ENCODE data around the gene PLPPR2. TPM values are rescaled to one million over a fixed set of nuclear protein-coding genes. Genes with fewer than 3 reads are reported as not detected.
A peak's percentile ranks its signal among the peaks of the same experiment; 100 is the strongest.
"Not testable (repeated sequence)": the region's sequence is repeated elsewhere in the genome, so short reads cannot be mapped to it uniquely, and the experiment has no call there.

Gene PLPPR2
- 21.0 TPM for total RNA-seq (2013)
- polyA plus RNA-seq (10 to 100 TPM; 35.0 to 99.4 (median 45.5) TPM), polyA minus RNA-seq (25.9 and 26.1 TPM in 2 replicates), total RNA-seq (4.2 to 57.6 (median 27.2) reads per million in 11 experiments)

GRCh38 chr19:11355160-11356073, at the start of gene PLPPR2:
Gene PLPPR2 (plus strand): TSS chr19:11355432. CDS start chr19:11357674, 2,242 bp downstream.
- H3K9ac ChIP-seq (ENCODE audit: insufficient read depth, low read length, poor library complexity, severe bottlenecking), result peak within 1 kb of the TSS; percentile 66
- peaks cover 35% of the 10 kb centered on the region for H4K20me1 ChIP-seq (ENCODE audit: insufficient read depth, low read length)
- peaks cover 18 to 26% of the 10 kb centered on the region in 2 donors for H3K4me1 ChIP-seq (ENCODE audit: control insufficient read depth in 1 of 2, insufficient read depth in 2 of 2, low read length in 2 of 2)
- peak within 1 kb of the TSS; percentile 95 for H3K4me2 ChIP-seq (replicated peaks; ENCODE audit: extremely low read depth, low read length, poor library complexity, severe bottlenecking)
- H3K9me3 ChIP-seq (replicated peaks in 1 of 2; ENCODE audit: control insufficient read depth in 1 of 2, insufficient read depth in 1 of 2, low read length in 2 of 2), result no peaks in the 10 kb centered on the region
- Mint-ChIP-seq H3K27ac (peak within 1 kb of the TSS; percentile 79 to 94 (median 86)), H3K36me3 (peaks cover 35 to 62% of the 10 kb centered on the region in 2 donors), H3K27me3 (ENCODE audit: low read depth in 3 of 3) (peaks cover 4 to 6% (median 5%) of the 10 kb centered on the region in 3 donors), H3K4me1 (peaks cover 37% of the 10 kb centered on the region), H3K4me3 (peak within 1 kb of the TSS; percentile 84 to 96), H3K9me3 (peaks cover 0 to 2% (median 0%) of the 10 kb centered on the region in 7 donors)
- peak within 1 kb of the TSS; percentile 67 for H2AFZ ChIP-seq (ENCODE audit: insufficient read depth, low read depth, low read length, poor library complexity, severe bottlenecking)
- peak; percentile 87 to 90 (median 88) for DNase-seq
- 3% methylated on average over 46 of the region's 62 CpGs for WGBS (ENCODE audit: insufficient coverage)
- peak within 1 kb of the TSS; percentile 67 to 87 (median 73) for H3K4me3 ChIP-seq (replicated peaks in 1 of 3; ENCODE audit: low read depth in 2 of 3, low read length in 3 of 3)
- peaks cover 14% of the 10 kb centered on the region for H3K79me2 ChIP-seq (ENCODE audit: insufficient read depth, low read length)
- H3K36me3 ChIP-seq (replicated peaks in 1 of 2; ENCODE audit: control insufficient read depth in 1 of 2, insufficient read depth in 2 of 2, low read length in 2 of 2), result peaks cover 12 to 29% of the 10 kb centered on the region in 2 donors
- H3K27ac ChIP-seq (ENCODE audit: low read depth in 1 of 2, low read length in 2 of 2), result peak within 1 kb of the TSS in 1 of 2 donors; percentile 69
- TF ChIP-seq CTCF (IDR thresholded peaks at IDR 0.05), result no peak
- no peaks in the 10 kb centered on the region for H3K27me3 ChIP-seq (ENCODE audit: control insufficient read depth in 2 of 2, insufficient read depth in 2 of 2, low read length in 2 of 2)
- intact Hi-C loops (cut with micrococcal nuclease), result loop anchor here in 1 of 2 donors (1.0 kb wide), 1 partner anchor 9 kb away; the partner anchor contains the start of genes CCDC159 and TMEM205

- Histone ChIP-seq H3K4me1 (ENCODE audit: control insufficient read depth in 1 of 2, insufficient read depth in 2 of 2, low read length in 2 of 2) (no peaks in the 10 kb centered on the region), H3K9me3 (replicated peaks in 1 of 2; ENCODE audit: control insufficient read depth in 1 of 2, insufficient read depth in 1 of 2, low read length in 2 of 2) (no peaks in the 10 kb centered on the region), H3K27me3 (ENCODE audit: control insufficient read depth in 2 of 2, insufficient read depth in 2 of 2, low read length in 2 of 2) (no peaks in the 10 kb centered on the region), H3K4me2 (replicated peaks; ENCODE audit: extremely low read depth, low read length, poor library complexity, severe bottlenecking) (no peak overlapping the region), H3K9ac (ENCODE audit: insufficient read depth, low read length, poor library complexity, severe bottlenecking) (no peak overlapping the region), H2AFZ (ENCODE audit: insufficient read depth, low read depth, low read length, poor library complexity, severe bottlenecking) (no peak overlapping the region), H4K20me1 (ENCODE audit: insufficient read depth, low read length) (peaks cover 64% of the 10 kb centered on the region), H3K27ac (ENCODE audit: low read depth in 1 of 2, low read length in 2 of 2) (no peak overlapping the region), H3K4me3 (replicated peaks in 1 of 3; ENCODE audit: low read depth in 2 of 3, low read length in 3 of 3) (no peak overlapping the region), H3K79me2 (ENCODE audit: insufficient read depth, low read length) (peaks cover 41% of the 10 kb centered on the region), H3K36me3 (replicated peaks in 1 of 2; ENCODE audit: control insufficient read depth in 1 of 2, insufficient read depth in 2 of 2, low read length in 2 of 2) (peaks cover 11 to 25% of the 10 kb centered on the region in 2 donors)
- H3K4me3 Mint-ChIP-seq, result no peak overlapping the region
- H3K9me3 Mint-ChIP-seq, result peaks cover 0 to 3% (median 0%) of the 10 kb centered on the region in 7 donors
- H3K4me1 Mint-ChIP-seq, result peaks cover 19% of the 10 kb centered on the region
- H3K27me3 Mint-ChIP-seq (ENCODE audit: low read depth in 3 of 3), result peaks cover 0 to 2% (median 2%) of the 10 kb centered on the region in 3 donors
- 100% methylated on average over 1 of the region's 9 CpGs for WGBS (ENCODE audit: insufficient coverage)
- no peak for DNase-seq
- H3K27ac Mint-ChIP-seq, result peak overlapping the region in 2 of 7 donors; percentile 26 to 77
- intact Hi-C loops (cut with micrococcal nuclease), result no loop called here
- peaks cover 25 to 55% of the 10 kb centered on the region in 2 donors for H3K36me3 Mint-ChIP-seq
- TF ChIP-seq CTCF (IDR thresholded peaks at IDR 0.05), result no peak
Observed at GRCh38 chr19:11306337-11306736, 48.9 kb upstream of the PLPPR2 start.

GRCh38 chr19:11320278-11320995, 34.8 kb upstream of the PLPPR2 start:
- peak in 2 of 3 donors; percentile 67 to 70 for DNase-seq
- Mint-ChIP-seq H3K27ac (peak overlapping the region; percentile 91 to 99 (median 99)), H3K4me1 (peaks cover 95% of the 10 kb centered on the region), H3K4me3 (peak overlapping the region; percentile 89 to 91), H3K36me3 (peaks cover 17 to 49% of the 10 kb centered on the region in 2 donors)
- not testable (repeated sequence) for H3K36me3 ChIP-seq (replicated peaks in 1 of 2; ENCODE audit: control insufficient read depth in 1 of 2, insufficient read depth in 2 of 2, low read length in 2 of 2); H2AFZ ChIP-seq (ENCODE audit: insufficient read depth, low read depth, low read length, poor library complexity, severe bottlenecking); H3K9me3 Mint-ChIP-seq; H3K27me3 ChIP-seq (ENCODE audit: control insufficient read depth in 2 of 2, insufficient read depth in 2 of 2, low read length in 2 of 2); H3K27me3 Mint-ChIP-seq (ENCODE audit: low read depth in 3 of 3); H3K9me3 ChIP-seq (replicated peaks in 1 of 2; ENCODE audit: control insufficient read depth in 1 of 2, insufficient read depth in 1 of 2, low read length in 2 of 2); H4K20me1 ChIP-seq (ENCODE audit: insufficient read depth, low read length)
- H3K79me2 ChIP-seq (ENCODE audit: insufficient read depth, low read length), result peaks cover 68% of the 10 kb centered on the region
- H3K4me3 ChIP-seq (replicated peaks in 1 of 3; ENCODE audit: low read depth in 2 of 3, low read length in 3 of 3), result peak overlapping the region; percentile 36 to 77 (median 46)
- peak overlapping the region; percentile 63 for H3K9ac ChIP-seq (ENCODE audit: insufficient read depth, low read length, poor library complexity, severe bottlenecking)
- intact Hi-C loops (cut with micrococcal nuclease), result loop anchor here in 1 of 2 donors (1.0 to 10.0 kb wide), 2 partner anchors 24 to 244 kb away; partner anchors contain the start of gene TSPAN16
- no CpG with 5 or more reads among the region's 9 CpGs for WGBS (ENCODE audit: insufficient coverage)
- H3K27ac ChIP-seq (ENCODE audit: low read depth in 1 of 2, low read length in 2 of 2), result peak overlapping the region; percentile 94 to 97
- H3K4me2 ChIP-seq (replicated peaks; ENCODE audit: extremely low read depth, low read length, poor library complexity, severe bottlenecking), result peak overlapping the region; percentile 67
- peaks cover 93 to 97% of the 10 kb centered on the region in 2 donors for H3K4me1 ChIP-seq (ENCODE audit: control insufficient read depth in 1 of 2, insufficient read depth in 2 of 2, low read length in 2 of 2)
